ENCODE data around the gene GNAS.

GNAS gene

DNA sequence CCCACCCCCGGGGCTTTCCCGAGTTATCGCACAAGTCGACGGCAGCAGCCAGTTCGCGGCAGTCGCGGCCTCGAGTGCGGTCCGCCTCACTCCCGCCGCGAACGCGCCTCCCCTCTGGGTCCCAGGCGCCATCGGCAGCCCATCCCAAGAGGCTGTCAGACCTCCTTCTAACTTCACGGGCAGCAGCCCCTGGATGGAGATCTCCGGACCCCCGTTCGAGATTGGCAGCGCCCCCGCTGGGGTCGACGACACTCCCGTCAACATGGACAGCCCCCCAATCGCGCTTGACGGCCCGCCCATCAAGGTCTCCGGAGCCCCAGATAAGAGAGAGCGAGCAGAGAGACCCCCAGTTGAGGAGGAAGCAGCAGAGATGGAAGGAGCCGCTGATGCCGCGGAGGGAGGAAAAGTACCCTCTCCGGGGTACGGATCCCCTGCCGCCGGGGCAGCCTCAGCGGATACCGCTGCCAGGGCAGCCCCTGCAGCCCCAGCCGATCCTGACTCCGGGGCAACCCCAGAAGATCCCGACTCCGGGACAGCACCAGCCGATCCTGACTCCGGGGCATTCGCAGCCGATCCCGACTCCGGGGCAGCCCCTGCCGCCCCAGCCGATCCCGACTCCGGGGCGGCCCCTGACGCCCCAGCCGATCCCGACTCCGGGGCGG is 1.6 kb downstream of the GNAS start:
- DNase-seq (ENCODE audit: low read depth), result no peak

DNA sequence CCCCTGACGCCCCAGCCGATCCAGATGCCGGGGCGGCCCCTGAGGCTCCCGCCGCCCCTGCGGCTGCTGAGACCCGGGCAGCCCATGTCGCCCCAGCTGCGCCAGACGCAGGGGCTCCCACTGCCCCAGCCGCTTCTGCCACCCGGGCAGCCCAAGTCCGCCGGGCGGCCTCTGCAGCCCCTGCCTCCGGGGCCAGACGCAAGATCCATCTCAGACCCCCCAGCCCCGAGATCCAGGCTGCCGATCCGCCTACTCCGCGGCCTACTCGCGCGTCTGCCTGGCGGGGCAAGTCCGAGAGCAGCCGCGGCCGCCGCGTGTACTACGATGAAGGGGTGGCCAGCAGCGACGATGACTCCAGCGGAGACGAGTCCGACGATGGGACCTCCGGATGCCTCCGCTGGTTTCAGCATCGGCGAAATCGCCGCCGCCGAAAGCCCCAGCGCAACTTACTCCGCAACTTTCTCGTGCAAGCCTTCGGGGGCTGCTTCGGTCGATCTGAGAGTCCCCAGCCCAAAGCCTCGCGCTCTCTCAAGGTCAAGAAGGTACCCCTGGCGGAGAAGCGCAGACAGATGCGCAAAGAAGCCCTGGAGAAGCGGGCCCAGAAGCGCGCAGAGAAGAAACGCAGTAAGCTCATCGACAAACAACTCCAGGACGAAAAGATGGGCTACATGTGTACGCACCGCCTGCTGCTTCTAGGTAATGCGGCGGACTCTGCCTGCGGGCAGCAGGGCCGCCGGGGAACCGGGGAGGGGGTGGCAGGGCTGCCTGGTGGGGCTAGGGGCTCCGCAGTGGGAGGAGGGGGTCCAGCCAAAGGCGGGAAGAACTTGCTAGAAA is 2.3 kb downstream of the GNAS start:
- no peak for DNase-seq (ENCODE audit: low read depth)

GRCh38 chr20:58855506-58856389 is 3.2 kb downstream of the GNAS start:
- no peak for DNase-seq (ENCODE audit: low read depth)

- DNase-seq (ENCODE audit: low read depth), result no peak
Measured at GRCh38 chr20:58863044-58863790, 10.7 kb downstream of the GNAS start.

- DNase-seq (ENCODE audit: low read depth), result no peak
Measured at GRCh38 chr20:58864346-58864745, 11.8 kb downstream of the GNAS start.

DNA sequence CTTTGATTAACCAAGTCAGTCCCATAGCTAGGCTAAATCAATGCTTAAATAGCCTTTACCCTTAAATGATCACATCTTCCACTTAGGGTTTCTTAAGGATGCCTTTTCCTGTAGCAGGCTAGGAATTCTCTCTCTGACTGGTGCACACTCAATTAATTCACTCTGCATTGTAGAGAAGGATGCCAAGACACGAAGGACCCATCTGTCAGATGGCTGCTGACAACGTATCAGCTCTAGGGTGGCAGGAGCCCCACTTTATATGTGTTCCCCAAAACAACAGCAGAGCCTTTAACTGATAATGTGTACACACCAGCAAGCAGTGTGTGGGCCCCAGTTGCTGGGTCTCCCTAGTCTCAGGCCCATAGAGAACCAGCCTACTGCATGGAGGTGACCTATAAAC is 13.3 kb downstream of the GNAS start:
- DNase-seq (ENCODE audit: low read depth), result no peak

GRCh38 chr20:58867211-58867610 is 14.7 kb downstream of the GNAS start:
- DNase-seq (ENCODE audit: low read depth), result no peak

- DNase-seq (ENCODE audit: low read depth), result no peak
Measured at GRCh38 chr20:58868795-58869194, 16.3 kb downstream of the GNAS start.

DNA sequence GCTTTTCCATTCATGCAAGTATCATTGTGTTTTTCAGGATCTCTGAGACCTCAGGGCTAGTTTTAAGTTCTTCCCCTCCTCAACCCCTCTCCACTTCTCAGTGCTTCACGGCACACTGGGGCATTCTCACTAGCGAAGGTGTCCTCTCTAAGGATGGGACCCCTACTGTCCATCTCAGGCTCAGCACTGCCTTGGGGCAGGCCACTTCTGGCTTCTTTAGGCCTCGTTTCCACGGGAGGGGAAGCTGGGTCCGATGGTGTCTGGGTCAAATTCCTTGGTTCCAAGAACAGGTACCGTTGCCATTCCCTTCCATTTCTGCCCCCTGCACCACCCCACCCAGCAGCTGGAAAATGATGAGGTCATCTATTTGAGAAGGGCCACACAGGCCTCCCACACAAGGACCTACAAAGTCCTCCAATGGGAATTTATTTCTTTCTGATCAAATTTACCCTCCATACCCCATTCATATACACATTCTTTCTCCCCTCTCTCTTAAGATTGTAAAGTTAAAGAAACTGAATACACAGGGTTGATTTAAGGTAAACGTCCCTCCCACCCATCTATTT is 17.2 kb downstream of the GNAS start:
- no peak for DNase-seq (ENCODE audit: low read depth)

DNA sequence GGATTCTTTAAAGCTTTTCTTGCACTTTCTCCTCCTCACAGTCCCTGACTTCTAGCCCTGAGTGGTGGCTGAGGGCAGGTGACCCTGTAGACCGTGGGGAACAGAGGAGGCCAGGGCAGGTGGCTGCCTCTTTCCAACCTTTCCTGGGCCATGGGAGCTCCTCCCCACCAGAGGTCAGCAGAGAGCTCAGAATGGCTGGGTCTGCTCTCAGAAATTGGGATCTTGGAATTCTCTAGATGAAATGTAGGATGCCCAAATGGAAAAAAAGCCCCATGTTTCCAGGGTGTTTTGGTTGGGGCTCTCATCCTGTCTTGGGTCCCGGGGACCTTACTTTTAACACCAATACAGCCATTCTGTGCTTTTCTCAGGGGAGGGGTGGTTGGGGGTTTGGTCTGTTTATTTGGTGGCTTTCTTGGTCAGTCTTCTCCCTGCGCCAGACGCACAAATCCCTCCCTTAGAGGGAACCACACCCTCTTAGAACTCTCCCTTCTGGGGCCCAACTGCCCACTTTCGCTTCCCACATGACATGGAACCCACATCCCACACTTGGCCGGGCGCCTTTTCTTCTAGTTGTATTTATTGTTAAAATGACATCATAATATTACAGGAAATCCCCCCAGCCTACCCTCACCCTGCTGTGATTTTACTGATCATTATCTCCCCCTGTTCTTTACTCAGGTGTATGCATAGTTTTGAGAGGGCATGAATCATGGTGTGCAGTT is 17.9 kb downstream of the GNAS start:
- no peak for DNase-seq (ENCODE audit: low read depth)

DNA sequence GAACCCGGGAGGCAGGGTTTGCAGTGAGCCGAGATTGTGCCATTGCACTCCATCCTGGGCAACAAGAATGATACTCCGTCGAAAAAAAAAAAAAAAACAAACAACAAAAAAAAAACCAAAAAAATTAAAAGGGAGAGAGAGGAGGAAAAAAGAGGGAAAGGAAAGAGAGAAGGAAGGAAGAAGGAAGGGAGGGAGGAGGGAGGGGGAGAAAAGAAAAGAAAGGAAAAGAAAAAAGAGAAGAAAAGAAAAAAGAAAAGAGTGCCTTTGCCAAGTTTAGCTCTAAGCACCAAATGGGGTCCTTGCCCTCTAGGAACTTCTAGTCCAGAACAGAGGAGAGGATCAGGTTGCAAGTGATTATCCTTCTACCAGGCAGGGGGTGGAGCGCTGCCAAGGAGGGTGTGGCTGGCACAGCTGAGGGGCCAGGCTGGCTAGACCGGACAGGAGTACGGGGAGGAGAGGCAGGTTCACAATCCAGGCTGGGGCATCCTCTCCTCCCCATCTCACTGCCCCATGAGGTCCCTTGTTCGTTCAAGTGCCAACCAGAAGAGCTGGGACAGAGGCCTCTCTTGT is 19.1 kb downstream of the GNAS start:
- no peak for DNase-seq (ENCODE audit: low read depth)

DNA sequence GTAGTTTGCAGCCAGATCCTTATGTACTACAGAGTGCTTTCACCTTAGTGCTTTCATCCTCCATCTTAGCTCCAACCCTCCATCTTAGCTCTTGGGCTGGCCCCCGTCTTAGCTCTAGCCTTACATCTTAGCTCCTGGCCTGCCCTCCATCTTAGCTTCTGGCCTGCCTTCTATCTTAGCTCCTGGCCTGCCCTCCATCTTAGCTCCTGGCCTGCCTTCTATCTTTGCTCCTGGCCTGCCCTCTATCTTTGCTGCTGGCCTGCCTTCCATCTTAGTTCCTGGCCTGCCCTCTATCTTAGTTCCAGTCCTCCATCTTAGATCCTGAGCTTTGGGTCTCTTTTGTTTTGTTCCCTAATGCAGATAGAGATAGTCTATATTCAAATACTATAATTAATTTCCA is 22.0 kb downstream of the GNAS start:
- no peak for DNase-seq (ENCODE audit: low read depth)

DNA sequence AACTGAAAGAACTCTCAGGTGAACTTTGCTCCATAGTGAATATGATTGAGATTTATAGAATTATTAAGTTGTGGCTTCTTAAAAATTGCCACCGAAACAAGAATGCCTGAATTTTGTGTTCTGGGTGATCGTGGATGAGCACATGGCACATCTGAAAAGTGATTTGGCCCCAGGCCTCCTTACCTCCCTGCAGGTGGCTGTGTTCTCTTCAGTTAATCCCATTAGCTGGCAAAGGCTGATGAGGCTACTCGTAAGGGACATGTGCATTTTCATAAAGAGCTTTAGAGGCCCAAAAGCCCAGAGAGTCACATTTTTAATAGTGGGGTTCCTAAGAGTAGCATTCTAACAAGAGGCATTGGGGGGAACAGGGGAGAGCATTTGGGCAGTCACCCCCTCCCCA is 22.6 kb downstream of the GNAS start:
- no peak for DNase-seq (ENCODE audit: low read depth)

DNA sequence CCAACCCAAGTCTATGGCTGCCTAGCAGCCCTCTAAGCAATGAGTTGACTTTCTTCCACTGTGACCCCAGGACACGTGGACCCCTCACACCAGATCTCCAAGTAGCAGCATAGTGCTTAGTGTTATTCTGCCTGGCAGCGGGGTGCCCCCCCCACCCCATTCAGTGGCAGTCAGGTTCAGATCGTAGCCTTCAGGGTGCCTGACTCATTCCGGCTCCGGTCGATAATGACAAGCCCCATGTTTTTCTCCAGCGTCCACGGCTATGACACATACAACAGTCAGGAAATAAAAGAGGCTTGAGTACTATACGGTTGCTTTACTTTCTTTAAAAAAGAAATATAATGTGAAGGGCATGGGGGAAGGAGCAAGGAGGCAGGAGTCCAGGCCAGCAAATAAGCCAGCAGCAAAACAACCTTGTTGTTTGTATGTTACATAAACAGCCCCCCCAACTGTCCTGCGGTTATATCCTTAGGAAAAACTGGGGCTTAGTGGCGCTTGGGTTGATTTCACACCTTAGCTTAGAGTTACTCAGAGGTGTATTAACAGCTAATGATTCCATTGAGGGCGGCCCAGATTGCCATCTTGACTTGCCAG is 23.1 kb downstream of the GNAS start:
- DNase-seq (ENCODE audit: low read depth), result no peak

- DNase-seq (ENCODE audit: low read depth), result no peak
Measured at GRCh38 chr20:58876437-58876836, 23.9 kb downstream of the GNAS start.

- no peak for DNase-seq (ENCODE audit: low read depth)
Measured at GRCh38 chr20:58877050-58877975, 24.8 kb downstream of the GNAS start.

DNA sequence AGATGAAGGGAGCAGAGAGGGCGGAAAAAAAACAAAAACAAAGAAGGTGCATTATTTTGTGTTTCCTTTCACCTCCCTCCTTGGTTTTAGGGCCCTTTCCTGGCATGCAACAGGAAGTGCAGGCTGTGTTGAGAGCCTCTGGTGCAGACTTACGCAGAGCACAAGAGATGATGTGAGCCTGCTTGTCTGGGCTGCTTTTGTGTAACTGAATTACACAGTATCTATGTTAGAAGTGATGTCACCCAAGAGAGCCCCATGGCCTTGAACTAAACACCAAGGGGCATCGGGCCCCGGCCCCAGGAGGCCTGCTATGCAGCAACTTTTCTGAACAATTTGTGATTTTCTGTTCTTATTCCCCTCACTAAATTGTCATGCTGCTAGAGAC is 25.5 kb downstream of the GNAS start:
- no peak for DNase-seq (ENCODE audit: low read depth)

DNA sequence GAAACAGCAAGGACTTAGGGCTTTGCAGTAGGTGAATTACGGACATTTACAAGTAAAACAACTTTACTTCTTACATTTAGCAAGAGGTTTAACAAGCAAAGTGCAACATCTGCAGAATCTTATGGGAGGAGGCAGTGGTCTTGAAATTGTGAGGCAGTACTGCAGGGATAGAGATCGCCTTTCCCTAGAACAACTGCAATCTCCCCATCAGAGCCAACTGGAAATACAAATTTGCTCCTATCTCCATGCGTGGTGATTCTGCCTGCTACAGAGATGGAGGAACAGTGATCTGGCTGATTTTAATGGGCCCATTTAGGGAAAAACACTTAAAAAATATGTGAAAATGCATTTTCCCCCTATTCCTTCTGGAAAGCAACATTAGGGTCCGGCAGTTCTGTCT is 25.9 kb downstream of the GNAS start:
- no peak for DNase-seq (ENCODE audit: low read depth)

DNA sequence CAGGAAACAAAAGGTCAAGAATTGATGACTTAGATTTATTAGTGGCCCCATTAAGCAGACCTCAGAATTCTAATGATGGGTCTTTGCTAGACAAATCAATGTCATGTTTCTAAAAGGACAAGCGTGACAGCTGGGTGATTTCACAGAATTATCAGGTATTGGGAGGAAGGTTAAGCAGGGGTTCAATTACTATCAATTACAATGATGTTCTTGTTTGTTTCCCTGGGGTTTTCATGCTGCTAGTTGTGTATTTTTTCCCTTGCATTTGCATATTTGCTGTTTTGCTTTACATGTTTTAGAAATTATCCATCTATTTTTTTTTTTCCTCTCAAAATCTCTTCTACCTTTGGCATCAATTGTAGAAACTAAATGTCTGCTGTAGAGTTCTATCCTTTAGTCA is 27.9 kb downstream of the GNAS start:
- no peak for DNase-seq (ENCODE audit: low read depth)

All from HS-27A (cell line).